Tibial nerve (tissue), 4 donors: ENCODE data around the gene IFITM2.

Source experiments
- CTCF ChIP-seq, 5 experiments: fragments of 200-600 bp in 3 of 5; fragments of 450-650 bp in 2 of 5; sonication (generic) in 3 of 5; IDR thresholded peaks; one replicate each; pipeline ENCODE4 v1.5.1; 2016 to 2019; ENCODE audit warnings: antibody characterized with exemption in 5 of 5, mild to moderate bottlenecking in 3 of 5, moderate library complexity in 2 of 5
- EP300 ChIP-seq, 2 donors: sonication (generic); formaldehyde crosslinking; IDR thresholded peaks; one replicate each; pipeline ENCODE4 v1.6.1; 2017; ENCODE audit warnings: antibody characterized with exemption in 2 of 2, mild to moderate bottlenecking in 1 of 2

DNA sequence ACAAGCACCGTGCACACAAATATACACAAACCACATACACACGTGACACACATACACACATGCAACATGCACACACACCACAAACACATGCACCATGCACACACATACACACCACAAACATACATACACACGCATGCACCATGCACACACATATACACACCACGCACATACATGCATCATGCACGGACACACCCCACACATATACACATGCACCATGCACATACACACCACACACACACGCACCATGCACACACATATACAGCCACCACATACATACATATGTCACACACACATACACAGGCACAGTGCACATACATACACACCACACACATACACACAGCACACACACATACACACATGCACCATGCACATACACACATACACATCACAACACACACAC, 49.0 kb downstream of the IFITM2 start:
- TF ChIP-seq CTCF (IDR thresholded peaks at IDR 0.05): no peak
- no peak for TF ChIP-seq EP300 (IDR thresholded peaks at IDR 0.05)
